ENCODE data around the gene LRRC18. TPM values are rescaled to one million over a fixed set of nuclear protein-coding genes. Genes with fewer than 3 reads are reported as not detected.

Gene LRRC18
- total and polyA plus RNA-seq, 10 of the 15 experiments (the other 5 are each of a cell fraction or from before 2014, with no cell fraction given), result 0.16 to 0.47 (median 0.24) TPM; not detected in 6

- no TSS peak for BruUV-seq (replicated peaks)
- TF ChIP-seq LARP7 (IDR thresholded peaks at IDR 0.05) (no peak), WRNIP1 (IDR thresholded peaks at IDR 0.05; ENCODE audit: borderline replicate concordance, low read depth, low read length) (no peak), JUNB (IDR thresholded peaks at IDR 0.05) (no peak), ZBTB33 (IDR thresholded peaks at IDR 0.05) (no peak), CBX3 (IDR thresholded peaks at IDR 0.05; ENCODE audit: borderline replicate concordance, low read depth) (no peak), RCOR1 (conservative IDR thresholded peaks at IDR 0.05; ENCODE audit: low read depth, low read length) (no peak), HSF1 (IDR thresholded peaks at IDR 0.05; ENCODE audit: low read depth, low read length) (no peak), HDAC6 (IDR thresholded peaks at IDR 0.05; ENCODE audit: unreplicated experiment) (no peak), PKNOX1 (IDR thresholded peaks at IDR 0.05) (no peak), MTA2 (IDR thresholded peaks at IDR 0.05; ENCODE audit: low read depth) (no peak), IKZF2 (IDR thresholded peaks at IDR 0.05) (no peak)
- POLR2A ChIA-PET, result interaction anchor here (0.6 kb wide), 1 partner anchor 217 kb away, joined by 5 read pairs; no protein-coding TSS in a partner anchor
These were observed 34.8 kb downstream of the LRRC18 start for GRCh38 chr10:48904861-48905260.

More at GRCh38 chr10:48904861-48905260, 34.8 kb downstream of the LRRC18 start:
- FAIRE-seq, result no peak
- H2AFZ ChIP-seq (ENCODE audit: control insufficient read depth, low read depth, low read length), result no peak overlapping the region
- no peak overlapping the region for H3K9ac ChIP-seq (ENCODE audit: control insufficient read depth, insufficient read depth, low read length)
- ATAC-seq, result no peak
- no peaks in the 10 kb centered on the region for H3K79me2 ChIP-seq (ENCODE audit: control insufficient read depth, insufficient read depth, low read length)
- in situ Hi-C loops (cut with MboI) (no loop called here), intact Hi-C loops (cut with micrococcal nuclease; ENCODE audit: unreplicated experiment) (no loop called here)
- no peaks in the 10 kb centered on the region for H4K20me1 ChIP-seq (ENCODE audit: control insufficient read depth, insufficient read depth)
- H3K4me2 ChIP-seq (ENCODE audit: control insufficient read depth, insufficient read depth), result no peak overlapping the region
- no peak overlapping the region for H3K4me3 ChIP-seq
- no peak for DNase-seq (ENCODE audit: low read depth, low spot score)
- no peaks in the 10 kb centered on the region for H3K4me1 ChIP-seq (ENCODE audit: control insufficient read depth, insufficient read depth, low read length)
- 100% methylated on average over 2 of the region's 2 CpGs for WGBS (ENCODE audit: insufficient coverage, insufficient replicate concordance, low lambda C conversion rate, missing lambda C conversion rate)
- no peaks in the 10 kb centered on the region for H3K9me3 ChIP-seq (replicated peaks; ENCODE audit: control insufficient read depth, insufficient read depth, low read length)
- H3K27ac ChIP-seq (ENCODE audit: control insufficient read depth, insufficient read depth), result no peak overlapping the region
- ChIA-PET CTCF (interaction anchor here (1.1 to 2.9 kb wide), 2 partner anchors 23 to 247 kb away, joined by 3 to 8 read pairs; no protein-coding TSS in a partner anchor), SMC1A (ENCODE audit: uncharacterized antibody, unreplicated experiment) (interaction anchor here (0.7 to 1.6 kb wide), 2 partner anchors 30 to 247 kb away, joined by 3 to 4 read pairs; no protein-coding TSS in a partner anchor), RAD21 (ENCODE audit: unreplicated experiment) (no interaction called here)
- H3K27me3 ChIP-seq (replicated peaks in 1 of 2; ENCODE audit: control insufficient read depth in 2 of 2, insufficient read depth in 2 of 2, low read length in 1 of 2), result no peaks in the 10 kb centered on the region
- peaks cover 12 to 18% of the 10 kb centered on the region in 2 experiments for H3K36me3 ChIP-seq (ENCODE audit: control insufficient read depth in 2 of 2, insufficient read depth in 2 of 2, low read length in 1 of 2)
